GM10248 (cell line): ENCODE measurements around the gene DIMT1.
A peak's percentile ranks its signal among the peaks of the same experiment; 100 is the strongest.

Source experiments
- CTCF ChIA-PET: fragments of 300-600 bp; sonication (Branson Sonifier 250); formaldehyde crosslinking; extraction: SDS; loops from one replicate; lab custom pipeline; 2021; ENCODE audit warnings: antibody characterized with exemption; lab: Yijun Ruan, JAX
- POLR2A ChIA-PET: fragments of 350-650 bp; sonication (Branson Sonifier 250); formaldehyde crosslinking; extraction: SDS; loops from one replicate; lab custom pipeline; 2020; ENCODE audit warnings: antibody characterized with exemption; lab: Yijun Ruan, JAX
- DNase-seq: peaks from one replicate; pipeline ENCODE4 v3.0.0; 2012; ENCODE audit errors: extremely low spot score
- CTCF ChIP-seq: IDR thresholded peaks from 2 replicates; pipeline ENCODE4 v1.5.1; 2012; ENCODE audit warnings: mild to moderate bottlenecking, low read depth; ENCODE audit errors: extremely low read depth, missing control alignments, control extremely low read depth

Gene DIMT1

GRCh38 chr5:62354028-62354874 lies 49.5 kb downstream of the DIMT1 start:
- DNase-seq, result peak; percentile 44
- peak; percentile 43 for TF ChIP-seq CTCF
- ChIA-PET CTCF (interaction anchor here (0.6 to 8.7 kb wide), 13 partner anchors 9 to 145 kb away, joined by 3 to 80 read pairs (median 3); partner anchors contain the start of genes DIMT1 and IPO11), POLR2A (no interaction called here)

- TF ChIP-seq CTCF, result no peak
- DNase-seq, result no peak
- ChIA-PET CTCF (interaction anchor here (0.9 to 1.0 kb wide), 2 partner anchors 124 to 125 kb away, joined by 4 read pairs; no protein-coding TSS in a partner anchor), POLR2A (no interaction called here)
Observed at GRCh38 chr5:62348723-62349481, 54.8 kb downstream of the DIMT1 start.

- ChIA-PET POLR2A (no interaction called here), CTCF (no interaction called here)
- no peak for TF ChIP-seq CTCF
- no peak for DNase-seq
Observed at GRCh38 chr5:62347928-62348327, 55.8 kb downstream of the DIMT1 start.

GRCh38 chr5:62346748-62347147 lies 57.0 kb downstream of the DIMT1 start:
- no peak for TF ChIP-seq CTCF
- ChIA-PET CTCF (interaction anchor here (0.9 to 2.6 kb wide), 3 partner anchors 17 to 122 kb away, joined by 3 to 14 read pairs (median 3); no protein-coding TSS in a partner anchor), POLR2A (no interaction called here)
- DNase-seq, result no peak

GRCh38 chr5:62343428-62343827 lies 60.3 kb downstream of the DIMT1 start:
- POLR2A ChIA-PET, result no interaction called here
- no peak for TF ChIP-seq CTCF
- CTCF ChIA-PET, result interaction anchor here (0.7 to 2.8 kb wide), 5 partner anchors 9 to 119 kb away, joined by 3 to 19 read pairs (median 9); no protein-coding TSS in a partner anchor
- DNase-seq, result no peak

GRCh38 chr5:62342476-62342837 lies 61.2 kb downstream of the DIMT1 start:
- CTCF ChIA-PET, result interaction anchor here (0.7 to 1.5 kb wide), 3 partner anchors 12 to 118 kb away, joined by 3 to 5 read pairs (median 3); no protein-coding TSS in a partner anchor
- no peak for TF ChIP-seq CTCF
- POLR2A ChIA-PET, result no interaction called here
- no peak for DNase-seq
